Endothelial cell of umbilical vein (primary cell): ENCODE measurements around the gene EPC2.

Source experiments
- EZH2 ChIP-seq: IDR thresholded peaks from 2 replicates; pipeline ENCODE4 v1.6.1; 2012; ENCODE audit warnings: borderline replicate concordance, low read depth, mild to moderate bottlenecking, moderate library complexity, low read length, inconsistent platforms; ENCODE audit not compliant: severe bottlenecking
- POLR2A ChIP-seq: IDR thresholded peaks from 2 replicates; pipeline ENCODE4 v1.6.1; 2012; ENCODE audit warnings: low read depth, mild to moderate bottlenecking, control low read depth, low read length
- POLR2AphosphoS5 ChIP-seq: IDR thresholded peaks from 2 replicates; pipeline ENCODE4 v1.6.1; 2012; ENCODE audit warnings: low read depth, mild to moderate bottlenecking, control low read depth, low read length, moderate library complexity; ENCODE audit not compliant: insufficient read depth

GRCh38 chr2:148684507-148684906 lies 40.0 kb downstream of the EPC2 start:
- TF ChIP-seq POLR2AphosphoS5 (no peak), POLR2A (no peak), EZH2 (no peak)
